ENCODE data around the gene RANBP3L. TPM values are rescaled to one million over a fixed set of nuclear protein-coding genes. Genes with fewer than 3 reads are reported as not detected.

Gene RANBP3L
- total and polyA plus RNA-seq, 9 of the 15 experiments (the other 6 are each of a cell fraction or from before 2014, with no cell fraction given), result 0.01 to 0.06 TPM; not detected in 7

- Histone ChIP-seq H3K4me2 (ENCODE audit: insufficient read depth, low read length) (no peak overlapping the region), H3K9ac (ENCODE audit: insufficient read depth in 1 of 2, low read depth in 2 of 2, low read length in 2 of 2) (no peak overlapping the region), H2AFZ (ENCODE audit: low read depth, low read length) (no peak overlapping the region), H3K36me3 (ENCODE audit: control insufficient read depth, insufficient read depth, low read length) (no peaks in the 10 kb centered on the region), H4K20me1 (replicated peaks; ENCODE audit: control insufficient read depth, insufficient read depth, low read length) (no peaks in the 10 kb centered on the region), H3K79me2 (ENCODE audit: control insufficient read depth, insufficient read depth, low read length) (no peaks in the 10 kb centered on the region), H3K4me1 (replicated peaks in 1 of 2; ENCODE audit: control insufficient read depth in 2 of 2, insufficient read depth in 2 of 2, low read length in 2 of 2) (no peaks in the 10 kb centered on the region), H3K4me3 (no peak overlapping the region), H3K27ac (ENCODE audit: extremely low read depth, low read depth, low read length) (no peak overlapping the region), H3K9me3 (replicated peaks; ENCODE audit: control insufficient read depth, insufficient read depth, low read depth, low read length) (no peaks in the 10 kb centered on the region), H3K27me3 (ENCODE audit: control insufficient read depth in 2 of 2, insufficient read depth in 2 of 2, low read length in 2 of 2) (peaks cover 0 to 2% of the 10 kb centered on the region in 2 experiments; a peak in 1 of 5 replicates), H3K9me1 (ENCODE audit: control insufficient read depth, insufficient read depth, low read length) (no peaks in the 10 kb centered on the region)
- ChIA-PET CTCF (ENCODE audit: low intra/inter-chr PET ratio) (no interaction called here), POLR2A (interaction anchor here (1.3 to 1.5 kb wide), 3 partner anchors 12 to 22 kb away, joined by 3 read pairs; no protein-coding TSS in a partner anchor)
- BruUV-seq (replicated peaks), result no TSS peak
- TF ChIP-seq CEBPG (CRISPR knock-in tag; IDR thresholded peaks at IDR 0.05) (no peak), CEBPG (tag; conservative IDR thresholded peaks at IDR 0.05 in 1 of 2, IDR thresholded peaks at IDR 0.05 in 1 of 2) (0 out of 4 replicates have a peak, but pooled peaks of 1 of the 2 experiments have one; percentile 29), CEBPB (tag; IDR thresholded peaks at IDR 0.05) (peak; percentile 52), NKRF (IDR thresholded peaks at IDR 0.05; ENCODE audit: borderline replicate concordance) (no peak)
- TF ChIP-seq, protein P1, sequence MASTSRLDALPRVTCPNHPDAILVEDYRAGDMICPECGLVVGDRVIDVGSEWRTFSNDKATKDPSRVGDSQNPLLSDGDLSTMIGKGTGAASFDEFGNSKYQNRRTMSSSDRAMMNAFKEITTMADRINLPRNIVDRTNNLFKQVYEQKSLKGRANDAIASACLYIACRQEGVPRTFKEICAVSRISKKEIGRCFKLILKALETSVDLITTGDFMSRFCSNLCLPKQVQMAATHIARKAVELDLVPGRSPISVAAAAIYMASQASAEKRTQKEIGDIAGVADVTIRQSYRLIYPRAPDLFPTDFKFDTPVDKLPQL (IDR thresholded peaks at IDR 0.05; ENCODE audit: extremely low read depth, insufficient read length), result no peak
- intact Hi-C loops (cut with micrococcal nuclease), result no loop called here
- DNase-seq (ENCODE audit: extremely low read depth in 1 of 4, low spot score in 3 of 4) (no peak), FAIRE-seq (no peak), ATAC-seq (no peak)
- in situ Hi-C loops (cut with MboI), result no loop called here
- WGBS (ENCODE audit: insufficient coverage, low coverage, missing lambda C conversion rate), result 0% methylated on average over 6 of the region's 6 CpGs
These were observed 27.7 kb downstream of the RANBP3L start for GRCh38 chr5:36273809-36274526.

Data from K562 (cell line).